ENCODE measurements around the gene M1AP. TPM values are rescaled to one million over a fixed set of nuclear protein-coding genes. Genes with fewer than 3 reads are reported as not detected.

Gene M1AP
- total RNA-seq, 4 donors from 2014 or later = 0.20 TPM; not detected in 3

GRCh38 chr2:74602586-74603281 is 45.4 kb downstream of the M1AP start:
- Histone ChIP-seq H3K9me3 (no peaks in the 10 kb centered on the region), H3K36me3 (no peaks in the 10 kb centered on the region), H3K4me1 (no peaks in the 10 kb centered on the region), H3K27me3 (peaks cover 0 to 7% (median 0%) of the 10 kb centered on the region in 3 donors), H3K27ac (no peak overlapping the region), H3K4me3 (no peak overlapping the region)
- DNase-seq (no peak), ATAC-seq (no peak)
- TF ChIP-seq POLR2A (IDR thresholded peaks at IDR 0.05) = no peak
- TF ChIP-seq, protein P1, sequence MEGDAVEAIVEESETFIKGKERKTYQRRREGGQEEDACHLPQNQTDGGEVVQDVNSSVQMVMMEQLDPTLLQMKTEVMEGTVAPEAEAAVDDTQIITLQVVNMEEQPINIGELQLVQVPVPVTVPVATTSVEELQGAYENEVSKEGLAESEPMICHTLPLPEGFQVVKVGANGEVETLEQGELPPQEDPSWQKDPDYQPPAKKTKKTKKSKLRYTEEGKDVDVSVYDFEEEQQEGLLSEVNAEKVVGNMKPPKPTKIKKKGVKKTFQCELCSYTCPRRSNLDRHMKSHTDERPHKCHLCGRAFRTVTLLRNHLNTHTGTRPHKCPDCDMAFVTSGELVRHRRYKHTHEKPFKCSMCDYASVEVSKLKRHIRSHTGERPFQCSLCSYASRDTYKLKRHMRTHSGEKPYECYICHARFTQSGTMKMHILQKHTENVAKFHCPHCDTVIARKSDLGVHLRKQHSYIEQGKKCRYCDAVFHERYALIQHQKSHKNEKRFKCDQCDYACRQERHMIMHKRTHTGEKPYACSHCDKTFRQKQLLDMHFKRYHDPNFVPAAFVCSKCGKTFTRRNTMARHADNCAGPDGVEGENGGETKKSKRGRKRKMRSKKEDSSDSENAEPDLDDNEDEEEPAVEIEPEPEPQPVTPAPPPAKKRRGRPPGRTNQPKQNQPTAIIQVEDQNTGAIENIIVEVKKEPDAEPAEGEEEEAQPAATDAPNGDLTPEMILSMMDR (IDR thresholded peaks at IDR 0.05 in 4 of 5, conservative IDR thresholded peaks at IDR 0.05 in 1 of 5) = no peak
- in situ Hi-C loops (cut with MboI; ENCODE audit: low sequenced_read_pairs in 4 of 4) (no loop called here), intact Hi-C loops (cut with DNase I; ENCODE audit: low total_unique reads) (no loop called here)

DNA sequence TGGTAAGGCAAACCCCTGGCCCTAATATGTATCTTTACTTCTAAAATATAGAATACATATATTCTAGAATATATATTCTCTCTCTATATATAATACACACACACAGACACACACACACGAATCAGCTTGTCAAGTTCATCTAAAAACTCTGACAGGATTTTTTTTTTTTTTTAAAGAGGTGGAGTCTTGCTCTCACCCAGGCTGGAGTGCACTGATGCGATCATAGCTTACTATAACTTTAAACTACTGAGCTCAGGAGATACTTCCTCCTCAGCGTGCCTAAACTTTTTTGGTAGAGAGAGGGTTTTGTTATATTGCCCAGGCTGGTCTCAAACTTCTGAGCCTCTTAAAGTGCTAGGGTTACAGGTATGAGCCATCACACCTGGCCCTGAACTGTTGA is 48.5 kb downstream of the M1AP start:
- H3K36me3 ChIP-seq = no peaks in the 10 kb centered on the region
- in situ Hi-C loops (cut with MboI; ENCODE audit: low sequenced_read_pairs in 4 of 4) = no loop called here
- H3K4me3 ChIP-seq = no peak overlapping the region
- DNase-seq = no peak
- no peaks in the 10 kb centered on the region for H3K4me1 ChIP-seq
- no peak for ATAC-seq
- no peak for TF ChIP-seq POLR2A (IDR thresholded peaks at IDR 0.05)
- TF ChIP-seq, protein P1 (IDR thresholded peaks at IDR 0.05 in 4 of 5, conservative IDR thresholded peaks at IDR 0.05 in 1 of 5) = no peak
- H3K27ac ChIP-seq = no peak overlapping the region
- intact Hi-C loops (cut with DNase I; ENCODE audit: low total_unique reads) = no loop called here
- H3K27me3 ChIP-seq = peaks cover 0 to 5% (median 5%) of the 10 kb centered on the region in 3 donors
- H3K9me3 ChIP-seq = no peaks in the 10 kb centered on the region

DNA sequence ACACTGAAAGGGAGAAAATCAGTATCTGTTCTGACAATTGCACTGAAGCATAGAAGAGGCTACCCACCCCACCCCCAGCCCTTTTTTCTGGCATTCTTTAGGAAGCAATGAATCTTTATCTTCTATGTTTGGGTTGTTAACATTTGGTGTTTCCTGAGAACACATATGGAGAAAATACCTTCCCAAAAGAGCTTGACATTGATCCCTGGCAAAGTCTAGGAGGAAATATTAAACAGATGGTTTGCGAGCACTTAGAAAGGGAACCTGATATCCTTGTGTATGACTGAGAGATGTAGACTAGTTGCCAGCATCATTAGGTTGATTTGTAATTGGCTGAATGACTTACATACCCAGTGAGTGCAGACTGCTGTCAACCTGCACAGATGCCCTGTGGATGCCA is 50.7 kb downstream of the M1AP start:
- H3K36me3 ChIP-seq = no peaks in the 10 kb centered on the region
- intact Hi-C loops (cut with DNase I; ENCODE audit: low total_unique reads) = no loop called here
- no peaks in the 10 kb centered on the region for H3K4me1 ChIP-seq
- peaks cover 7 to 12% (median 10%) of the 10 kb centered on the region in 3 donors for H3K27me3 ChIP-seq
- H3K4me3 ChIP-seq = no peak overlapping the region
- ATAC-seq (no peak), DNase-seq (no peak)
- in situ Hi-C loops (cut with MboI; ENCODE audit: low sequenced_read_pairs in 4 of 4) = no loop called here
- no peak overlapping the region for H3K27ac ChIP-seq
- TF ChIP-seq POLR2A (IDR thresholded peaks at IDR 0.05) = no peak
- TF ChIP-seq, protein P1 (IDR thresholded peaks at IDR 0.05 in 4 of 5, conservative IDR thresholded peaks at IDR 0.05 in 1 of 5) = no peak
- no peaks in the 10 kb centered on the region for H3K9me3 ChIP-seq

GRCh38 chr2:74596584-74596983 is 51.5 kb downstream of the M1AP start:
- no peak for TF ChIP-seq POLR2A (IDR thresholded peaks at IDR 0.05)
- TF ChIP-seq, protein P1 (IDR thresholded peaks at IDR 0.05 in 4 of 5, conservative IDR thresholded peaks at IDR 0.05 in 1 of 5) = no peak
- intact Hi-C loops (cut with DNase I; ENCODE audit: low total_unique reads) = no loop called here
- in situ Hi-C loops (cut with MboI; ENCODE audit: low sequenced_read_pairs in 4 of 4) = no loop called here
- no peaks in the 10 kb centered on the region for H3K4me1 ChIP-seq
- H3K27ac ChIP-seq = no peak overlapping the region
- H3K36me3 ChIP-seq = no peaks in the 10 kb centered on the region
- H3K9me3 ChIP-seq = no peaks in the 10 kb centered on the region
- ATAC-seq = no peak
- H3K27me3 ChIP-seq = peaks cover 10 to 12% (median 10%) of the 10 kb centered on the region in 3 donors
- no peak overlapping the region for H3K4me3 ChIP-seq
- no peak for DNase-seq

Measured in gastrocnemius medialis (tissue), 4 donors.